SK-N-SH (cell line): Measurements from ENCODE around the gene ARMH3. TPM values are rescaled to one million over a fixed set of nuclear protein-coding genes. Genes with fewer than 3 reads are reported as not detected.

Experiments
- CTCF ChIA-PET: fragments of 300-600, 350-600 bp; formaldehyde crosslinking; extraction: SDS; loops from one replicate; lab custom pipeline; 2021; lab: Yijun Ruan, JAX
- POLR2A ChIA-PET: fragments of 350-600 bp; sonication (Branson Sonifier 250); formaldehyde crosslinking; extraction: SDS; loops from one replicate; lab custom pipeline; 2020; ENCODE audit warnings: antibody characterized with exemption, inconsistent platforms; lab: Yijun Ruan, JAX
- DNase-seq: peaks from one replicate; pipeline ENCODE4 v3.0.0; 2012
- H2AFZ ChIP-seq: fragments of 200-600 bp; sonication (generic); 2 replicates; pipeline ENCODE4 v1.8.1; 2016; ENCODE audit warnings: antibody characterized with exemption, mild to moderate bottlenecking, low read depth
- H3F3A ChIP-seq: fragments of 200-600 bp; sonication (generic); replicated peaks from 2 replicates; pipeline ENCODE3; 2016; ENCODE audit warnings: antibody characterized with exemption, mild to moderate bottlenecking; ENCODE audit not compliant: insufficient read depth
- H3K27ac ChIP-seq, 2 experiments: fragments of 200-500 bp in 1 of 2; fragments of 200-600 bp in 1 of 2; sonication (Bioruptor generic) in 1 of 2; sonication (generic), shearing (Covaris generic) in 1 of 2; 2 replicates each; pipeline versions ENCODE4 v1.5.1 to v1.6.1; 2014 to 2016; ENCODE audit warnings: low read depth in 2 of 2, inconsistent platforms in 1 of 2, low read length in 1 of 2, mild to moderate bottlenecking in 1 of 2, mixed read lengths in 1 of 2
- H3K27me3 ChIP-seq: fragments of 200-600 bp; sonication (generic), shearing (Covaris generic); 2 replicates; pipeline ENCODE4 v1.6.1; 2016; ENCODE audit warnings: mixed run types; ENCODE audit not compliant: insufficient read depth
- H3K36me3 ChIP-seq, 2 experiments: fragments of 200-500 bp in 1 of 2; fragments of 200-600 bp in 1 of 2; sonication (Bioruptor generic) in 1 of 2; sonication (generic) in 1 of 2; replicated peaks in 1 of 2; 2 replicates each; pipeline versions ENCODE3 to v1.5.1; 2014 to 2016; ENCODE audit warnings: low read length in 1 of 2, mild to moderate bottlenecking in 1 of 2; ENCODE audit not compliant: insufficient read depth in 2 of 2, control insufficient read depth in 1 of 2
- H3K4me1 ChIP-seq, 2 experiments: fragments of 200-500 bp in 1 of 2; fragments of 200-600 bp in 1 of 2; sonication (Bioruptor generic) in 1 of 2; sonication (generic), shearing (Covaris generic) in 1 of 2; 2 replicates each; pipeline versions ENCODE4 v1.5.1 to v1.6.1; 2014 to 2016; ENCODE audit warnings: low read depth in 1 of 2, low read length in 1 of 2, mixed run types in 1 of 2; ENCODE audit not compliant: insufficient read depth in 2 of 2, control insufficient read depth in 1 of 2
- H3K4me2 ChIP-seq: fragments of 200-600 bp; sonication (generic), shearing (Covaris generic); 2 replicates; pipeline ENCODE4 v1.6.1; 2017; ENCODE audit warnings: mixed run types
- H3K4me3 ChIP-seq, 2 experiments: fragments of 200-500 bp in 1 of 2; fragments of 200-600 bp in 1 of 2; sonication (Bioruptor generic) in 1 of 2; sonication (generic), shearing (Covaris generic) in 1 of 2; 2 replicates each; pipeline versions ENCODE4 v1.5.1 to v1.8.1; 2014 to 2016; ENCODE audit warnings: low read depth in 2 of 2, inconsistent platforms in 1 of 2, low read length in 1 of 2, mild to moderate bottlenecking in 1 of 2, mixed read lengths in 1 of 2, moderate library complexity in 1 of 2
- H3K79me2 ChIP-seq: fragments of 200-600 bp; sonication (generic); 2 replicates; pipeline ENCODE4 v1.8.1; 2017; ENCODE audit warnings: mild to moderate bottlenecking; ENCODE audit not compliant: insufficient read depth
- H3K9ac ChIP-seq: fragments of 200-600 bp; sonication (generic); 2 replicates; pipeline ENCODE4 v1.6.1; 2017; ENCODE audit warnings: mixed run types
- H3K9me2 ChIP-seq: fragments of 200-600 bp; sonication (generic); 2 replicates; pipeline ENCODE4 v1.6.1; 2017; ENCODE audit warnings: mixed run types
- H3K9me3 ChIP-seq: fragments of 200-600 bp; sonication (generic); 2 replicates; pipeline ENCODE4 v1.6.1; 2017; ENCODE audit warnings: mixed run types, mild to moderate bottlenecking, moderate library complexity
- H4K20me1 ChIP-seq: fragments of 200-600 bp; sonication (generic); 2 replicates; pipeline ENCODE4 v1.6.1; 2017; ENCODE audit warnings: mild to moderate bottlenecking, mixed run types; ENCODE audit not compliant: insufficient read depth
- ELF1 ChIP-seq: IDR thresholded peaks from 2 replicates; pipeline ENCODE4 v1.4.0; 2012
- FOSL2 ChIP-seq: IDR thresholded peaks from 2 replicates; pipeline ENCODE4 v1.4.0; 2012; ENCODE audit warnings: low read depth, mild to moderate bottlenecking, moderate library complexity, borderline replicate concordance
- FOXM1 ChIP-seq: IDR thresholded peaks from 2 replicates; pipeline ENCODE4 v1.4.0; 2012; ENCODE audit warnings: low read depth, mild to moderate bottlenecking
- GABPA ChIP-seq: IDR thresholded peaks from 2 replicates; pipeline ENCODE4 v1.4.0; 2012; ENCODE audit warnings: low read depth, mild to moderate bottlenecking
- GATA2 ChIP-seq: sonication (generic); formaldehyde crosslinking; IDR thresholded peaks from 2 replicates; pipeline ENCODE4 v1.5.0; 2020; ENCODE audit warnings: mild to moderate bottlenecking, missing genetic modification reagents
- PBX3 ChIP-seq: IDR thresholded peaks from 2 replicates; pipeline ENCODE4; 2012
- POLR2AphosphoS5 ChIP-seq: IDR thresholded peaks from 2 replicates; pipeline ENCODE4 v1.6.1; 2012; ENCODE audit warnings: low read depth, low read length
- RCOR1 ChIP-seq: fragments of 150-350 bp; IDR thresholded peaks from 2 replicates; pipeline ENCODE4 v1.6.1; 2017; ENCODE audit warnings: antibody characterized with exemption, low read length
- RFX5 ChIP-seq: IDR thresholded peaks from 2 replicates; pipeline ENCODE4 v1.6.1; 2012; ENCODE audit warnings: mild to moderate bottlenecking, improper control_type of control experiment, low read length
- RXRA ChIP-seq: IDR thresholded peaks from 2 replicates; pipeline ENCODE4 v1.4.0; 2012; ENCODE audit warnings: low read depth, mild to moderate bottlenecking, borderline replicate concordance
- SMC3 ChIP-seq: IDR thresholded peaks from 2 replicates; pipeline ENCODE4 v1.6.1; 2012; ENCODE audit warnings: low read depth, low read length, improper control_type of control experiment
- USF1 ChIP-seq: IDR thresholded peaks from 2 replicates; pipeline ENCODE4 v1.4.0; 2012; ENCODE audit warnings: low read depth, borderline replicate concordance
- WGBS: methylation state at CpG from one replicate; pipeline ENCODE4 v1.1.6; 2017; ENCODE audit warnings: low lambda C conversion rate; 5-methylcytosine and 5-hydroxymethylcytosine counted together
- polyA plus RNA-seq, 3 experiments: library from polyadenylated mRNA; depleted of rRNA; stranded (reverse); fragments of >200 nt; gene quantifications; 2 replicates each; pipeline ENCODE4 v1.2.3, GENCODE V29; 2012
- TF ChIP-seq, protein P1 (sequence below): IDR thresholded peaks from 2 replicates; pipeline ENCODE4 v1.4.0; 2012; ENCODE audit warnings: low read depth, borderline replicate concordance

The ARMH3 gene
- polyA plus RNA-seq, 1 of the 3 experiments (the other 2 are of a cell fraction), result 12.1 TPM

DNA sequence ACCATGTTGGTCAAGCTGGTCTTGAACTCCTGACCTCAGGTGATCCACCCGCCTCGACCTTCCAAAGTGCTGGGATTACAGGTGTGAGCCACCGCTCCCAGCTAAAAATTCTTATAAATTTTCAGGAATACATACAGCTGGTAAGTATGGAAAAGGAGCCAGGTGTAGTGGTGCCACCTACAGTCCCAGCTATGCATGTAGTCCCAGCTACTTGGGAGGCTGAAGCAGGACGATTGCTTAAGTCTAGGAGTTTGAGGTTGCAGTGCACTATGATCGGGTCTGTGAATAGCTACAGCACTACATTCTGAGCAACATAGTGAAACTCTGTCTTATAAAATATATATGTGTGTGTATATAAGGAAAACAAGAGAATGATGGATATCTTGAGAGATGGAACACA, 45.2 kb upstream of the ARMH3 start:
- TF ChIP-seq PBX3, result no peak
- no peaks in the 10 kb centered on the region for H3K9me3 ChIP-seq
- H3K9ac ChIP-seq, result no peak overlapping the region
- no peaks in the 10 kb centered on the region for H4K20me1 ChIP-seq
- no peak overlapping the region for H2AFZ ChIP-seq
- H3K79me2 ChIP-seq, result no peaks in the 10 kb centered on the region
- CTCF ChIA-PET, result interaction anchor here (0.9 to 5.2 kb wide), 3 partner anchors 11 to 30 kb away, joined by 4 to 38 read pairs (median 12); no protein-coding TSS in a partner anchor
- no peak overlapping the region for H3K4me3 ChIP-seq
- H3K27me3 ChIP-seq, result no peaks in the 10 kb centered on the region
- no peak for DNase-seq
- no peaks in the 10 kb centered on the region for H3K9me2 ChIP-seq
- no peaks in the 10 kb centered on the region for H3K4me1 ChIP-seq
- H3K27ac ChIP-seq, result no peak overlapping the region
- H3K4me2 ChIP-seq, result no peak overlapping the region
- WGBS, result 89% methylated on average over 5 of the region's 5 CpGs
- peaks cover 4 to 10% of the 10 kb centered on the region in 2 experiments for H3K36me3 ChIP-seq
- peaks cover 10% of the 10 kb centered on the region for H3F3A ChIP-seq
- POLR2A ChIA-PET, result interaction anchor here (1.3 kb wide), 1 partner anchor 12 kb away, joined by 4 read pairs; no protein-coding TSS in a partner anchor

DNA sequence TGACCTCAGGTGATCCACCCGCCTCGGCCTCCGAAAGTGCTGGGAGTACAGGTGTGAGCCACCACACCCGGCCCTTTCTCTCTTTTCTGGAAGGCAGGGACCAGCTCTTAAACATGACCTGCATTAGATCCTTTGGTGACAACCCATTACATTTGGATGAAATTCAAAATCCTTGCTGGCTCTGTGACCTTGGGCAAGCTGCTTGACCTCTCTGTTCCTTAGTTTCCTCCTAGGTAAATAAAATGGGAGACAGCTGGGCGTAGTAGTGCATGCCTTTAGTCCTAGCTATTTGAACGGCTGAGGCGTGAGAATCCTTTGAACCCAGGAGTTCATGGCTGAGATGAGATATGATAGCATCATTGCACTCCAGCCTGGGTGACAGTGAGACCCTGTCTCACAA, 40.5 kb upstream of the ARMH3 start:
- Histone ChIP-seq H2AFZ (no peak overlapping the region), H3K4me1 (no peaks in the 10 kb centered on the region), H4K20me1 (no peaks in the 10 kb centered on the region), H3K36me3 (peaks cover 0 to 8% of the 10 kb centered on the region in 2 experiments), H3K27ac (no peak overlapping the region), H3K9me2 (no peaks in the 10 kb centered on the region), H3K9ac (no peak overlapping the region), H3K27me3 (no peaks in the 10 kb centered on the region), H3K4me2 (no peak overlapping the region), H3K79me2 (no peaks in the 10 kb centered on the region), H3F3A (peaks cover 5% of the 10 kb centered on the region), H3K4me3 (no peak overlapping the region), H3K9me3 (no peaks in the 10 kb centered on the region)
- CTCF ChIA-PET, result interaction anchor here (2.1 kb wide), 1 partner anchor 24 kb away, joined by 12 read pairs; no protein-coding TSS in a partner anchor
- 94% methylated on average over 7 of the region's 7 CpGs for WGBS
- TF ChIP-seq, protein P1, sequence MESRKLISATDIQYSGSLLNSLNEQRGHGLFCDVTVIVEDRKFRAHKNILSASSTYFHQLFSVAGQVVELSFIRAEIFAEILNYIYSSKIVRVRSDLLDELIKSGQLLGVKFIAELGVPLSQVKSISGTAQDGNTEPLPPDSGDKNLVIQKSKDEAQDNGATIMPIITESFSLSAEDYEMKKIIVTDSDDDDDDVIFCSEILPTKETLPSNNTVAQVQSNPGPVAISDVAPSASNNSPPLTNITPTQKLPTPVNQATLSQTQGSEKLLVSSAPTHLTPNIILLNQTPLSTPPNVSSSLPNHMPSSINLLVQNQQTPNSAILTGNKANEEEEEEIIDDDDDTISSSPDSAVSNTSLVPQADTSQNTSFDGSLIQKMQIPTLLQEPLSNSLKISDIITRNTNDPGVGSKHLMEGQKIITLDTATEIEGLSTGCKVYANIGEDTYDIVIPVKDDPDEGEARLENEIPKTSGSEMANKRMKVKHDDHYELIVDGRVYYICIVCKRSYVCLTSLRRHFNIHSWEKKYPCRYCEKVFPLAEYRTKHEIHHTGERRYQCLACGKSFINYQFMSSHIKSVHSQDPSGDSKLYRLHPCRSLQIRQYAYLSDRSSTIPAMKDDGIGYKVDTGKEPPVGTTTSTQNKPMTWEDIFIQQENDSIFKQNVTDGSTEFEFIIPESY, result no peak
- no peak for TF ChIP-seq SMC3
- no peak for TF ChIP-seq RCOR1
- TF ChIP-seq ELF1, result no peak
- TF ChIP-seq FOSL2, result no peak
- TF ChIP-seq GATA2 (CRISPR knock-in tag), result no peak
- no peak for TF ChIP-seq USF1
- TF ChIP-seq POLR2AphosphoS5, result no peak
- no peak for TF ChIP-seq GABPA
- no peak for TF ChIP-seq FOXM1
- no peak for TF ChIP-seq RFX5
- TF ChIP-seq RXRA, result no peak
- POLR2A ChIA-PET, result no interaction called here
- DNase-seq, result no peak
